Chondrocyte (in vitro differentiated cells): ENCODE results near the gene TGFBR3. TPM values are rescaled to one million over a fixed set of nuclear protein-coding genes. Genes with fewer than 3 reads are reported as not detected.

Source experiments
- DNase-seq: peaks from one replicate; pipeline ENCODE4 v3.0.0; 2021; ENCODE audit warnings: mixed read lengths, low spot score
- H3K27ac Mint-ChIP-seq: one replicate; pipeline ENCODE4 v1.8.0; 2021; ENCODE audit warnings: mild to moderate bottlenecking, moderate library complexity, mixed read lengths; ENCODE audit not compliant: unreplicated experiment
- H3K27me3 Mint-ChIP-seq: 2 replicates; pipeline ENCODE4 v1.8.0; 2021; ENCODE audit warnings: low read depth, mixed read lengths
- H3K36me3 Mint-ChIP-seq: 2 replicates; pipeline ENCODE4 v1.8.0; 2021; ENCODE audit warnings: low read depth, mixed read lengths
- H3K4me1 Mint-ChIP-seq: 2 replicates; pipeline ENCODE4 v1.8.0; 2021; ENCODE audit warnings: low read depth, mild to moderate bottlenecking, mixed read lengths
- H3K4me3 Mint-ChIP-seq: one replicate; pipeline ENCODE4 v1.8.0; 2021; ENCODE audit warnings: mild to moderate bottlenecking, moderate library complexity, mixed read lengths; ENCODE audit not compliant: unreplicated experiment
- H3K9me3 Mint-ChIP-seq: 2 replicates; pipeline ENCODE4 v1.8.0; 2021; ENCODE audit warnings: low read depth, mixed read lengths
- total RNA-seq: library from RNA; stranded (reverse); gene quantifications from 3 replicates; pipeline ENCODE4 v1.2.1, GENCODE V29; 2021
- TF ChIP-seq, protein P1 (sequence below): fragments of 200-600 bp; sonication (generic); IDR thresholded peaks from 2 replicates; pipeline ENCODE4 v1.5.0; 2021; ENCODE audit warnings: antibody characterized with exemption, mild to moderate bottlenecking, moderate library complexity

The TGFBR3 gene
- total RNA-seq, 1 donor from 2014 or later, result 1.4 TPM

DNA sequence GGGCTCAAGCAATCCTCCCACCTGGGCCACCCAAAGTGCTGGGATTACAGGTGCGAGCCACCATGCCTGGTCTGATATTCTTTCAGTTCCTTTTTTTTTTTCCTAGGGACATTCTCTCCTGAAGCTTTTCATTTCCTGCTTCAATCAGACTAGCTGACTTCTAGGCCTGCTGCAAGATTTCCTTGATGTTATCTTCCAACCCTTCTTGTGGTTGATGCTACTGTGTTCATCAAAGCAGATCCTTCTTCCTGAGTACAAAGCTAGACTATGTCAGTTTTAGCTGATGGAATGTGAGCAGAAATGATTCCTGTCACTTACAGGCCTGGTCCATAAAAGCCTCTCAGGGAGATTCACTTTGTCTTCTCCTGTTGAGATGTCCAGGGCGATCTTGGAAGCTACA is 238.9 kb downstream of the TGFBR3 start:
- H3K4me1 Mint-ChIP-seq, result peaks cover 20% of the 10 kb centered on the region

GRCh38 chr1:91645031-91645430 is 240.9 kb downstream of the TGFBR3 start:
- Mint-ChIP-seq H3K27ac (no peak overlapping the region), H3K36me3 (no peaks in the 10 kb centered on the region), H3K9me3 (peaks cover 7% of the 10 kb centered on the region), H3K27me3 (peaks cover 2% of the 10 kb centered on the region), H3K4me3 (no peak overlapping the region), H3K4me1 (no peaks in the 10 kb centered on the region)
- TF ChIP-seq, protein P1, sequence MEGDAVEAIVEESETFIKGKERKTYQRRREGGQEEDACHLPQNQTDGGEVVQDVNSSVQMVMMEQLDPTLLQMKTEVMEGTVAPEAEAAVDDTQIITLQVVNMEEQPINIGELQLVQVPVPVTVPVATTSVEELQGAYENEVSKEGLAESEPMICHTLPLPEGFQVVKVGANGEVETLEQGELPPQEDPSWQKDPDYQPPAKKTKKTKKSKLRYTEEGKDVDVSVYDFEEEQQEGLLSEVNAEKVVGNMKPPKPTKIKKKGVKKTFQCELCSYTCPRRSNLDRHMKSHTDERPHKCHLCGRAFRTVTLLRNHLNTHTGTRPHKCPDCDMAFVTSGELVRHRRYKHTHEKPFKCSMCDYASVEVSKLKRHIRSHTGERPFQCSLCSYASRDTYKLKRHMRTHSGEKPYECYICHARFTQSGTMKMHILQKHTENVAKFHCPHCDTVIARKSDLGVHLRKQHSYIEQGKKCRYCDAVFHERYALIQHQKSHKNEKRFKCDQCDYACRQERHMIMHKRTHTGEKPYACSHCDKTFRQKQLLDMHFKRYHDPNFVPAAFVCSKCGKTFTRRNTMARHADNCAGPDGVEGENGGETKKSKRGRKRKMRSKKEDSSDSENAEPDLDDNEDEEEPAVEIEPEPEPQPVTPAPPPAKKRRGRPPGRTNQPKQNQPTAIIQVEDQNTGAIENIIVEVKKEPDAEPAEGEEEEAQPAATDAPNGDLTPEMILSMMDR, result no peak
- DNase-seq, result no peak

More for the DNA sequence above, 238.9 kb downstream of the TGFBR3 start:
- no peak for DNase-seq
- Mint-ChIP-seq H3K36me3 (no peaks in the 10 kb centered on the region), H3K4me3 (no peak overlapping the region), H3K9me3 (no peaks in the 10 kb centered on the region), H3K27ac (no peak overlapping the region), H3K27me3 (peaks cover 2% of the 10 kb centered on the region)
- TF ChIP-seq, protein P1, result no peak

GRCh38 chr1:91643431-91643830 is 242.5 kb downstream of the TGFBR3 start:
- Mint-ChIP-seq H3K36me3 (no peaks in the 10 kb centered on the region), H3K9me3 (peaks cover 12% of the 10 kb centered on the region), H3K27ac (no peak overlapping the region), H3K27me3 (peaks cover 2% of the 10 kb centered on the region), H3K4me1 (no peaks in the 10 kb centered on the region), H3K4me3 (no peak overlapping the region)
- no peak for DNase-seq
- TF ChIP-seq, protein P1, result no peak

- Mint-ChIP-seq H3K27ac (no peak overlapping the region), H3K4me1 (no peaks in the 10 kb centered on the region), H3K27me3 (peaks cover 2% of the 10 kb centered on the region), H3K36me3 (no peaks in the 10 kb centered on the region), H3K4me3 (no peak overlapping the region), H3K9me3 (peaks cover 12% of the 10 kb centered on the region)
- TF ChIP-seq, protein P1, result no peak
- DNase-seq, result no peak
Measured at GRCh38 chr1:91640877-91641526, 244.9 kb downstream of the TGFBR3 start.

GRCh38 chr1:91637539-91637994 is 248.4 kb downstream of the TGFBR3 start:
- H3K4me1 Mint-ChIP-seq, result no peaks in the 10 kb centered on the region
- H3K27ac Mint-ChIP-seq, result no peak overlapping the region
- DNase-seq, result no peak
- TF ChIP-seq, protein P1, result no peak
- peaks cover 2% of the 10 kb centered on the region for H3K27me3 Mint-ChIP-seq
- peaks cover 12% of the 10 kb centered on the region for H3K9me3 Mint-ChIP-seq
- no peak overlapping the region for H3K4me3 Mint-ChIP-seq
- H3K36me3 Mint-ChIP-seq, result no peaks in the 10 kb centered on the region
